ENCODE data around the gene CAMSAP2.

- TF ChIP-seq EP300 (IDR thresholded peaks at IDR 0.05; ENCODE audit: low read depth) (no peak), CTCF (IDR thresholded peaks at IDR 0.05) (no peak), POLR2AphosphoS5 (IDR thresholded peaks at IDR 0.05) (no peak)
Observed at GRCh38 chr1:200724064-200724463, 14.6 kb upstream of the CAMSAP2 start.
